SK-N-SH (cell line): ENCODE measurements around the gene BAHCC1.

ENCODE experiments used
- CTCF ChIP-seq: fragments of 200-600 bp; sonication (generic); IDR thresholded peaks from 2 replicates; pipeline ENCODE4 v1.6.1; 2017; ENCODE audit warnings: antibody characterized with exemption, mild to moderate bottlenecking, moderate library complexity
- EP300 ChIP-seq, 2 experiments: IDR thresholded peaks; 2 replicates each; pipeline versions ENCODE4 v1.4.0 to v1.6.1; 2012; ENCODE audit warnings: borderline replicate concordance in 1 of 2, low read depth in 1 of 2, low read length in 1 of 2
- MAX ChIP-seq: IDR thresholded peaks from 2 replicates; pipeline ENCODE4 v1.4.0; 2012; ENCODE audit warnings: low read depth
- PBX3 ChIP-seq: IDR thresholded peaks from 2 replicates; pipeline ENCODE4; 2012
- POLR2AphosphoS5 ChIP-seq: IDR thresholded peaks from 2 replicates; pipeline ENCODE4 v1.6.1; 2012; ENCODE audit warnings: low read depth, low read length
- RAD21 ChIP-seq: IDR thresholded peaks from 2 replicates; pipeline ENCODE4 v1.6.1; 2012; ENCODE audit warnings: mild to moderate bottlenecking, low read length
- RCOR1 ChIP-seq: fragments of 150-350 bp; IDR thresholded peaks from 2 replicates; pipeline ENCODE4 v1.6.1; 2017; ENCODE audit warnings: antibody characterized with exemption, low read length
- RXRA ChIP-seq: IDR thresholded peaks from 2 replicates; pipeline ENCODE4 v1.4.0; 2012; ENCODE audit warnings: low read depth, mild to moderate bottlenecking, borderline replicate concordance
- SMC3 ChIP-seq: IDR thresholded peaks from 2 replicates; pipeline ENCODE4 v1.6.1; 2012; ENCODE audit warnings: low read depth, low read length, improper control_type of control experiment
- TAF1 ChIP-seq: IDR thresholded peaks from 2 replicates; pipeline ENCODE4 v1.6.1; 2012; ENCODE audit warnings: low read depth, mild to moderate bottlenecking, low read length, moderate library complexity, borderline replicate concordance
- TEAD4 ChIP-seq: IDR thresholded peaks from 2 replicates; pipeline ENCODE4 v1.4.0; 2012; ENCODE audit warnings: mild to moderate bottlenecking, borderline replicate concordance; ENCODE audit not compliant: insufficient read depth
- USF1 ChIP-seq: IDR thresholded peaks from 2 replicates; pipeline ENCODE4 v1.4.0; 2012; ENCODE audit warnings: low read depth, borderline replicate concordance
- YY1 ChIP-seq: IDR thresholded peaks from 2 replicates; pipeline ENCODE4 v1.4.0; 2012; ENCODE audit warnings: low read depth, mild to moderate bottlenecking
- ZBTB33 ChIP-seq: IDR thresholded peaks from 2 replicates; pipeline ENCODE4 v1.4.0; 2012; ENCODE audit warnings: low read depth, borderline replicate concordance

GRCh38 chr17:81457917-81458555 lies 62.8 kb downstream of the BAHCC1 start:
- TF ChIP-seq RCOR1 (no peak), POLR2AphosphoS5 (no peak), TEAD4 (no peak), EP300 (IDR thresholded peaks at IDR 0.05; ENCODE audit: borderline replicate concordance in 1 of 2, low read depth in 1 of 2, low read length in 1 of 2) (no peak), CTCF (no peak), RXRA (no peak), TAF1 (no peak), SMC3 (no peak), RAD21 (no peak), ZBTB33 (no peak), USF1 (no peak), YY1 (no peak), MAX (no peak), PBX3 (no peak)
